HepG2 (cell line): ENCODE measurements around the gene PRKCE. TPM values are rescaled to one million over a fixed set of nuclear protein-coding genes. Genes with fewer than 3 reads are reported as not detected.

Experiments
- ATAC-seq: fragments of 200-7000 bp; cut with Tn5 transposase; 3 replicates; pipeline ENCODE4 v1.9.1; 2020; ENCODE audit warnings: mild to moderate bottlenecking, moderate library complexity
- BruUV-seq: library from RNA; stranded (reverse); fragments of 400-500 nt; replicated peaks from 2 replicates; lab custom pipeline; 2021; lab: Mats Ljungman, UMichigan
- CTCF ChIA-PET: fragments of 300-600 bp; formaldehyde crosslinking; extraction: SDS; loops from one replicate; lab custom pipeline; 2021; ENCODE audit warnings: low total read pairs, inconsistent platforms, low intra/inter-chr PET ratio; lab: Yijun Ruan, JAX
- POLR2A ChIA-PET: fragments of 350-600 bp; sonication (Branson Sonifier 250); formaldehyde crosslinking; loops from one replicate; lab custom pipeline; 2020; ENCODE audit warnings: antibody characterized with exemption, inconsistent platforms; lab: Yijun Ruan, JAX
- DNase-seq: peaks from one replicate; pipeline ENCODE4 v3.0.0-alpha.2; 2015; ENCODE audit warnings: low spot score
- FAIRE-seq: peaks from 3 replicates; lab custom pipeline; 2011; peaks lifted over from hg19 to GRCh38; lab: Jason Lieb, UNC
- H2AFZ ChIP-seq: one replicate; pipeline ENCODE4 v1.6.1; 2011; ENCODE audit warnings: low read length, inconsistent platforms
- H3K27ac ChIP-seq: fragments of 300-600 bp; 3 replicates; pipeline ENCODE4 v1.8.0; 2011; ENCODE audit warnings: mixed run types, mild to moderate bottlenecking, mixed read lengths, low read length, inconsistent platforms; ENCODE audit not compliant: insufficient read depth; ENCODE audit errors: extremely low read length
- H3K27me3 ChIP-seq, 2 experiments: fragments of 200-600 bp in 1 of 2; 2 replicates in 1 of 2; 3 replicates in 1 of 2; pipeline versions ENCODE4 v1.6.0 to v1.8.0; 2011; ENCODE audit warnings: low read length in 2 of 2, mild to moderate bottlenecking in 2 of 2, moderate library complexity in 2 of 2, inconsistent platforms in 1 of 2; ENCODE audit not compliant: insufficient read depth in 2 of 2, control insufficient read depth in 1 of 2
- H3K36me3 ChIP-seq, 2 experiments: fragments of 200-600 bp in 1 of 2; replicated peaks in 1 of 2; 2 replicates in 1 of 2; 3 replicates in 1 of 2; pipeline versions ENCODE4 v1.5.1 to v1.8.0; 2011; ENCODE audit warnings: low read length in 2 of 2, inconsistent platforms in 1 of 2; ENCODE audit not compliant: insufficient read depth in 2 of 2, control insufficient read depth in 1 of 2
- H3K4me1 ChIP-seq: 2 replicates; pipeline ENCODE4 v1.5.1; 2012; ENCODE audit warnings: low read length, inconsistent platforms; ENCODE audit not compliant: insufficient read depth
- H3K4me2 ChIP-seq: 2 replicates; pipeline ENCODE4 v1.6.0; 2011; ENCODE audit warnings: low read depth, low read length, inconsistent platforms
- H3K4me3 ChIP-seq, 3 experiments: fragments of 200-600 bp in 1 of 3; sonication (generic), shearing (Covaris generic) in 1 of 3; replicated peaks in 1 of 3; 2 replicates each; pipeline ENCODE4 v1.5.1; 2011 to 2016; ENCODE audit warnings: low read length in 3 of 3, inconsistent platforms in 2 of 3, low read depth in 2 of 3, mild to moderate bottlenecking in 2 of 3, control low read depth in 1 of 3, mixed read lengths in 1 of 3; ENCODE audit not compliant: insufficient read depth in 1 of 3
- H3K79me2 ChIP-seq: one replicate; pipeline ENCODE4 v1.6.1; 2011; ENCODE audit warnings: low read length, inconsistent platforms; ENCODE audit not compliant: insufficient read depth
- H3K9ac ChIP-seq: 2 replicates; pipeline ENCODE4 v1.6.0; 2011; ENCODE audit warnings: mild to moderate bottlenecking, low read depth, low read length, inconsistent platforms; ENCODE audit not compliant: insufficient read depth
- H3K9me3 ChIP-seq: 2 replicates; pipeline ENCODE4 v1.5.1; 2012; ENCODE audit warnings: mild to moderate bottlenecking, low read length
- H4K20me1 ChIP-seq: 2 replicates; pipeline ENCODE4 v1.6.0; 2011; ENCODE audit warnings: inconsistent platforms, mild to moderate bottlenecking, low read length, moderate library complexity; ENCODE audit not compliant: insufficient read depth
- BHLHE40 ChIP-seq: IDR thresholded peaks from 2 replicates; pipeline ENCODE4 v1.6.1; 2011; ENCODE audit warnings: low read length, improper control_type of control experiment
- FOSL2 ChIP-seq: sonication (generic); formaldehyde crosslinking; IDR thresholded peaks from 2 replicates; pipeline ENCODE4 v1.4.0; 2020; ENCODE audit warnings: missing genetic modification reagents
- HOXA5 ChIP-seq: sonication (generic); formaldehyde crosslinking; IDR thresholded peaks from 2 replicates; pipeline ENCODE4 v1.4.0; 2020; ENCODE audit warnings: missing genetic modification reagents
- IKZF4 ChIP-seq: sonication (generic); formaldehyde crosslinking; IDR thresholded peaks from 2 replicates; pipeline ENCODE4 v1.5.1; 2020; ENCODE audit warnings: borderline replicate concordance, mild to moderate bottlenecking, low read depth, missing genetic modification reagents; ENCODE audit errors: not compliant biosample characterization
- JUN ChIP-seq: sonication (generic); formaldehyde crosslinking; IDR thresholded peaks from 2 replicates; pipeline ENCODE4 v1.4.0; 2020; ENCODE audit warnings: mild to moderate bottlenecking, missing genetic modification reagents
- KLF16 ChIP-seq, 2 experiments: sonication (generic) in 1 of 2; formaldehyde crosslinking in 1 of 2; IDR thresholded peaks; 2 replicates each; pipeline versions ENCODE4 v1.6.1 to v1.8.0; 2016 to 2023; ENCODE audit warnings: missing genetic modification reagents in 2 of 2, missing compliant biosample characterization in 1 of 2
- PPARG ChIP-seq: conservative IDR thresholded peaks from 2 replicates; pipeline ENCODE4 v1.6.1; 2016; ENCODE audit warnings: missing biosample characterization, missing genetic modification reagents
- PRPF4 ChIP-seq: fragments of 200-400 bp; formaldehyde crosslinking; IDR thresholded peaks from 2 replicates; pipeline ENCODE4 v1.6.1; 2016; ENCODE audit warnings: low read length, low read depth; ENCODE audit not compliant: poor library complexity, severe bottlenecking
- RARA ChIP-seq: IDR thresholded peaks from 2 replicates; pipeline ENCODE4 v1.6.1; 2016; ENCODE audit warnings: missing genetic modification reagents, missing compliant biosample characterization
- RXRA ChIP-seq: sonication (generic); formaldehyde crosslinking; IDR thresholded peaks from 2 replicates; pipeline ENCODE4 v1.5.1; 2020; ENCODE audit warnings: missing genetic modification reagents
- RXRB ChIP-seq: IDR thresholded peaks from 2 replicates; pipeline ENCODE4 v1.6.1; 2016; ENCODE audit warnings: borderline replicate concordance, missing genetic modification reagents, missing compliant biosample characterization
- SKI ChIP-seq: fragments of 450-650 bp; IDR thresholded peaks from one replicate; pipeline ENCODE4 v1.6.1; 2018; ENCODE audit warnings: mild to moderate bottlenecking; ENCODE audit not compliant: partially characterized antibody
- SOX13 ChIP-seq, 3 experiments: fragments of 450-650 bp in 1 of 3; sonication (generic) in 1 of 3; formaldehyde crosslinking in 1 of 3; IDR thresholded peaks in 2 of 3; conservative IDR thresholded peaks in 1 of 3; 2 replicates each; pipeline versions ENCODE4 v1.5.0 to v1.6.1; 2016 to 2020; ENCODE audit warnings: antibody characterized with exemption in 1 of 3, mild to moderate bottlenecking in 1 of 3, missing compliant biosample characterization in 1 of 3, missing genetic modification reagents in 1 of 3, moderate library complexity in 1 of 3
- SOX5 ChIP-seq: IDR thresholded peaks from 2 replicates; pipeline ENCODE4 v1.6.1; 2016; ENCODE audit warnings: borderline replicate concordance
- ZNF143 ChIP-seq: sonication (generic); formaldehyde crosslinking; IDR thresholded peaks from 2 replicates; pipeline ENCODE4 v1.4.0; 2020; ENCODE audit warnings: missing genetic modification reagents
- ZNF24 ChIP-seq: fragments of 450-650 bp; IDR thresholded peaks from 2 replicates; pipeline ENCODE4 v1.6.1; 2017; ENCODE audit warnings: antibody characterized with exemption, mild to moderate bottlenecking
- ZNF737 ChIP-seq: sonication (generic); formaldehyde crosslinking; IDR thresholded peaks from 2 replicates; pipeline ENCODE4 v1.5.0; 2020; ENCODE audit warnings: missing genetic modification reagents, mild to moderate bottlenecking, borderline replicate concordance
- WGBS: methylation state at CpG from one replicate; pipeline ENCODE4 v1.1.6; 2017; ENCODE audit warnings: low lambda C conversion rate; 5-methylcytosine and 5-hydroxymethylcytosine counted together
- in situ Hi-C: cut with HindIII; loops from 2 replicates; pipeline ENCODE4 v1.10.0; 2017; ENCODE audit warnings: low pct_unique_long_range_greater_than_20kb; ENCODE audit not compliant: extremely low pct_ligation_motif_present
- intact Hi-C: fragments of 100-400 bp; cut with micrococcal nuclease; formaldehyde crosslinking; loops from one replicate; pipeline ENCODE4 v1.10.0; 2022; ENCODE audit not compliant: unreplicated experiment
- polyA plus RNA-seq, 8 experiments: library from polyadenylated mRNA; depleted of rRNA in 3 of 8; stranded (reverse) in 7 of 8; unstranded in 1 of 8; fragments of >200 nt; fragmentation: Illumina TruSeq in 4 of 8; extraction: Trizol in 4 of 8; gene quantifications; 2 replicates each; pipeline versions ENCODE4 v1.2.1 to v1.2.3, GENCODE V29; 2011 to 2016; ENCODE audit warnings: low read depth in 4 of 8, missing spikeins in 1 of 8, mixed read lengths in 1 of 8; ENCODE audit not compliant: insufficient read depth in 1 of 8
- total RNA-seq, 5 experiments: library from RNA; depleted of rRNA; stranded (reverse); fragments of >200 nt; fragmentation: Illumina TruSeq; extraction: Trizol; gene quantifications; 2 replicates each; pipeline ENCODE4 v1.2.3, GENCODE V29; 2016; ENCODE audit warnings: low read depth in 1 of 5
- TF ChIP-seq, protein P1 (sequence below): sonication (generic); formaldehyde crosslinking; IDR thresholded peaks from 2 replicates; pipeline ENCODE4 v1.9.0; 2022; ENCODE audit warnings: low read depth, missing genetic modification reagents
- TF ChIP-seq, protein P2 (sequence below): IDR thresholded peaks from 2 replicates; pipeline ENCODE4 v1.6.1; 2012; ENCODE audit warnings: low read depth, low read length, improper control_type of control experiment

The PRKCE gene
- total and polyA plus RNA-seq, 2 of the 13 experiments (the other 11 are each of a cell fraction or from before 2014, with no cell fraction given): 1.0 to 3.9 TPM

DNA sequence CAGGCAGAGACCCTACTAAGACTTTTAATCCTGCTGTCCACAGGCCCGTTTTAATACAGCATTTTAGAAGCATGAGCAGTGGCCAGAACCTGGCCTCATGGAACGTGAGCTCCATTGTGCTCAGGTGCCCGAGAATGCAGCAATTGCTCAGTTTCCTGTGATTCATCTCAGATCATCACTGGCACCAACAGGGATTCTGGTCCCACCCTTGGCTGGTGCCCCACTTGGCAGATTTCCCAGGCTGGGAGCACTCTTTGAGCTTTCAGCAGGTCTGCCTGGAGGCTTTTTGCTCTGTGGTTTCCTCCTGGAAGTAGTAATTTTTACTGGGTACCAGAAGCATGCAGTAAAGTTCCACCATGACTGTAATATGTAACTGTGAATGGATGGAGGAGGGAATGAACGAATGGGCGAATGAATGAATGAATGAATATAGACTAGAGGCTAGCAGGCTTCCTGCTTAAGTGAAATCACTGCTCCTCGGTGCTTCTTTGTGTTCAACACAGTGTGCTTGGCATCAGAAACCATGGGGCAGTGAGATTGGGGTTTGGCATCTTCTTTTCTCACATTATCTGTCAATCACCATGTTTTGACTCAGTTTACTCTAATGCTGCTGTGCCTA lies 312.9 kb downstream of the PRKCE start:
- 20% methylated on average over 6 of the region's 6 CpGs for WGBS
- in situ Hi-C loops (no loop called here), intact Hi-C loops (no loop called here)
- Histone ChIP-seq H2AFZ (no peak overlapping the region), H3K4me1 (peaks cover 28% of the 10 kb centered on the region), H3K79me2 (no peaks in the 10 kb centered on the region), H3K4me2 (no peak overlapping the region), H3K4me3 (no peak overlapping the region), H3K9ac (no peak overlapping the region), H3K36me3 (no peaks in the 10 kb centered on the region), H4K20me1 (no peaks in the 10 kb centered on the region), H3K27ac (no peak overlapping the region), H3K27me3 (no peaks in the 10 kb centered on the region), H3K9me3 (no peaks in the 10 kb centered on the region)
- FAIRE-seq: no peak
- POLR2A ChIA-PET: interaction anchor here (1.0 kb wide), 1 partner anchor 28 kb away, joined by 3 read pairs; no protein-coding TSS in a partner anchor
- CTCF ChIA-PET: no interaction called here
- BruUV-seq: no TSS peak
- no peak for ATAC-seq
- DNase-seq: peak; percentile 47
- TF ChIP-seq RXRB (peak; percentile 43; the same call in 1 of the 2 replicates), SOX13 (IDR thresholded peaks at IDR 0.05) (peak; percentile 21; the same call in 1 of the 2 replicates), SOX13 (CRISPR knock-in tag; conservative IDR thresholded peaks at IDR 0.05 in 1 of 2, IDR thresholded peaks at IDR 0.05 in 1 of 2) (no peak), PPARG (CRISPR knock-in tag) (peak; percentile 58; the same call in 1 of the 2 replicates), JUN (no peak), KLF16 (CRISPR knock-in tag; IDR thresholded peaks at IDR 0.05) (no peak), IKZF4 (CRISPR knock-in tag) (no peak), PRPF4 (no peak), FOSL2 (CRISPR knock-in tag) (peak; percentile 36; the same call in 1 of the 2 replicates), ZNF737 (CRISPR knock-in tag) (no peak), BHLHE40 (peak; percentile 81), SKI (no peak), ZNF24 (peak; percentile 62; the same call in 1 of the 2 replicates), RXRA (CRISPR knock-in tag) (peak; percentile 39; the same call in 1 of the 2 replicates), ZNF143 (CRISPR knock-in tag) (no peak), RARA (CRISPR knock-in tag) (0 out of 2 replicates have a peak, but pooled peaks have one; percentile 8), HOXA5 (CRISPR knock-in tag) (no peak), SOX5 (CRISPR knock-in tag) (peak; percentile 41; the same call in 1 of the 2 replicates)
- TF ChIP-seq, protein P1, sequence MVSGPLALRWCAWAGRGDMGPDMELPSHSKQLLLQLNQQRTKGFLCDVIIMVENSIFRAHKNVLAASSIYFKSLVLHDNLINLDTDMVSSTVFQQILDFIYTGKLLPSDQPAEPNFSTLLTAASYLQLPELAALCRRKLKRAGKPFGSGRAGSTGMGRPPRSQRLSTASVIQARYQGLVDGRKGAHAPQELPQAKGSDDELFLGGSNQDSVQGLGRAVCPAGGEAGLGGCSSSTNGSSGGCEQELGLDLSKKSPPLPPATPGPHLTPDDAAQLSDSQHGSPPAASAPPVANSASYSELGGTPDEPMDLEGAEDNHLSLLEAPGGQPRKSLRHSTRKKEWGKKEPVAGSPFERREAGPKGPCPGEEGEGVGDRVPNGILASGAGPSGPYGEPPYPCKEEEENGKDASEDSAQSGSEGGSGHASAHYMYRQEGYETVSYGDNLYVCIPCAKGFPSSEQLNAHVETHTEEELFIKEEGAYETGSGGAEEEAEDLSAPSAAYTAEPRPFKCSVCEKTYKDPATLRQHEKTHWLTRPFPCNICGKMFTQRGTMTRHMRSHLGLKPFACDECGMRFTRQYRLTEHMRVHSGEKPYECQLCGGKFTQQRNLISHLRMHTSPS (CRISPR knock-in tag): peak; percentile 69; the same call in 1 of the 2 replicates
- TF ChIP-seq, protein P2, sequence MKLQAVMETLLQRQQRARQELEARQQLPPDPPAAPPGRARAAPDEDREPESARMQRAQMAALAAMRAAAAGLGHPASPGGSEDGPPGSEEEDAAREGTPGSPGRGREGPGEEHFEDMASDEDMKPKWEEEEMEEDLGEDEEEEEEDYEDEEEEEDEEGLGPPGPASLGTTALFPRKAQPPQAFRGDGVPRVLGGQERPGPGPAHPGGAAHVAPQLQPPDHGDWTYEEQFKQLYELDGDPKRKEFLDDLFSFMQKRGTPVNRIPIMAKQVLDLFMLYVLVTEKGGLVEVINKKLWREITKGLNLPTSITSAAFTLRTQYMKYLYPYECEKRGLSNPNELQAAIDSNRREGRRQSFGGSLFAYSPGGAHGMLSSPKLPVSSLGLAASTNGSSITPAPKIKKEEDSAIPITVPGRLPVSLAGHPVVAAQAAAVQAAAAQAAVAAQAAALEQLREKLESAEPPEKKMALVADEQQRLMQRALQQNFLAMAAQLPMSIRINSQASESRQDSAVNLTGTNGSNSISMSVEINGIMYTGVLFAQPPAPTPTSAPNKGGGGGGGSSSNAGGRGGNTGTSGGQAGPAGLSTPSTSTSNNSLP: 0 out of 2 replicates have a peak, but pooled peaks have one; percentile 10
